Measurements from ENCODE around the gene OGFOD3. TPM values are rescaled to one million over a fixed set of nuclear protein-coding genes. Genes with fewer than 3 reads are reported as not detected.

OGFOD3 gene
- total and polyA plus RNA-seq, 2 donors, result 11.2 to 14.1 TPM

GRCh38 chr17:82406131-82406671, 12.2 kb downstream of the OGFOD3 start:
- Histone ChIP-seq H3K4me1 (ENCODE audit: control insufficient read depth in 2 of 2, insufficient read depth in 2 of 2, low read length in 2 of 2) (peaks cover 0 to 15% of the 10 kb centered on the region in 2 donors), H3K4me3 (ENCODE audit: low read length in 2 of 2) (no peak overlapping the region), H3K36me3 (ENCODE audit: control insufficient read depth in 2 of 2, insufficient read depth in 2 of 2, low read length in 1 of 2) (peaks cover 11% of the 10 kb centered on the region in 2 donors), H3K27me3 (ENCODE audit: control insufficient read depth in 2 of 2, insufficient read depth in 1 of 2, low read length in 1 of 2) (no peaks in the 10 kb centered on the region), H3K9me3 (ENCODE audit: control insufficient read depth in 2 of 2, insufficient read depth in 1 of 2, low read length in 1 of 2) (no peaks in the 10 kb centered on the region), H3K27ac (ENCODE audit: low read depth in 1 of 2, low read length in 1 of 2) (no peak overlapping the region)
- 98% methylated on average over 14 of the region's 14 CpGs for WGBS
- DNase-seq (ENCODE audit: low read depth in 6 of 9, low spot score in 9 of 9), result no peak

GRCh38 chr17:82405051-82405450, 13.3 kb downstream of the OGFOD3 start:
- DNase-seq (ENCODE audit: low read depth in 6 of 9, low spot score in 9 of 9), result no peak
- Histone ChIP-seq H3K9me3 (ENCODE audit: control insufficient read depth in 2 of 2, insufficient read depth in 1 of 2, low read length in 1 of 2) (peaks cover 0 to 3% of the 10 kb centered on the region in 2 donors), H3K36me3 (ENCODE audit: control insufficient read depth in 2 of 2, insufficient read depth in 2 of 2, low read length in 1 of 2) (peaks cover 10 to 11% of the 10 kb centered on the region in 2 donors), H3K27me3 (ENCODE audit: control insufficient read depth in 2 of 2, insufficient read depth in 1 of 2, low read length in 1 of 2) (no peaks in the 10 kb centered on the region), H3K4me1 (ENCODE audit: control insufficient read depth in 2 of 2, insufficient read depth in 2 of 2, low read length in 2 of 2) (peaks cover 6 to 23% of the 10 kb centered on the region in 2 donors), H3K27ac (ENCODE audit: low read depth in 1 of 2, low read length in 1 of 2) (no peak overlapping the region), H3K4me3 (ENCODE audit: low read length in 2 of 2) (no peak overlapping the region)
- WGBS, result 97% methylated on average over 14 of the region's 14 CpGs

GRCh38 chr17:82403662-82404660, 14.4 kb downstream of the OGFOD3 start:
- Histone ChIP-seq H3K27me3 (ENCODE audit: control insufficient read depth in 2 of 2, insufficient read depth in 1 of 2, low read length in 1 of 2) (no peaks in the 10 kb centered on the region), H3K36me3 (ENCODE audit: control insufficient read depth in 2 of 2, insufficient read depth in 2 of 2, low read length in 1 of 2) (peaks cover 11 to 14% of the 10 kb centered on the region in 2 donors), H3K27ac (ENCODE audit: low read depth in 1 of 2, low read length in 1 of 2) (no peak overlapping the region), H3K4me3 (ENCODE audit: low read length in 2 of 2) (no peak overlapping the region), H3K9me3 (ENCODE audit: control insufficient read depth in 2 of 2, insufficient read depth in 1 of 2, low read length in 1 of 2) (peaks cover 0 to 3% of the 10 kb centered on the region in 2 donors), H3K4me1 (ENCODE audit: control insufficient read depth in 2 of 2, insufficient read depth in 2 of 2, low read length in 2 of 2) (peaks cover 13 to 33% of the 10 kb centered on the region in 2 donors)
- DNase-seq (ENCODE audit: low read depth in 6 of 9, low spot score in 9 of 9), result no peak
- WGBS, result 98% methylated on average over 67 of the region's 67 CpGs

- Histone ChIP-seq H3K9me3 (ENCODE audit: control insufficient read depth in 2 of 2, insufficient read depth in 1 of 2, low read length in 1 of 2) (peaks cover 0 to 3% of the 10 kb centered on the region in 2 donors), H3K4me3 (ENCODE audit: low read length in 2 of 2) (no peak overlapping the region), H3K27ac (ENCODE audit: low read depth in 1 of 2, low read length in 1 of 2) (no peak overlapping the region), H3K36me3 (ENCODE audit: control insufficient read depth in 2 of 2, insufficient read depth in 2 of 2, low read length in 1 of 2) (peaks cover 8 to 14% of the 10 kb centered on the region in 2 donors), H3K27me3 (ENCODE audit: control insufficient read depth in 2 of 2, insufficient read depth in 1 of 2, low read length in 1 of 2) (no peaks in the 10 kb centered on the region), H3K4me1 (ENCODE audit: control insufficient read depth in 2 of 2, insufficient read depth in 2 of 2, low read length in 2 of 2) (peaks cover 13 to 33% of the 10 kb centered on the region in 2 donors)
- DNase-seq (ENCODE audit: low read depth in 6 of 9, low spot score in 9 of 9), result no peak
- WGBS, result 81% methylated on average over 7 of the region's 7 CpGs
Measured at GRCh38 chr17:82402865-82403264, 15.5 kb downstream of the OGFOD3 start.

- H3K4me3 ChIP-seq (ENCODE audit: low read length in 2 of 2), result peak overlapping the region; percentile 12 to 37
- H3K36me3 ChIP-seq (ENCODE audit: control insufficient read depth in 2 of 2, insufficient read depth in 2 of 2, low read length in 1 of 2), result peaks cover 4 to 10% of the 10 kb centered on the region in 2 donors
Measured at GRCh38 chr17:82400830-82401229, 17.6 kb downstream of the OGFOD3 start.

GRCh38 chr17:82400206-82400605, 18.2 kb downstream of the OGFOD3 start:
- DNase-seq (ENCODE audit: low read depth in 6 of 9, low spot score in 9 of 9), result peak in 1 of 9 donors; percentile 16
- WGBS, result 33% methylated on average over 7 of the region's 7 CpGs
- H3K36me3 ChIP-seq (ENCODE audit: control insufficient read depth in 2 of 2, insufficient read depth in 2 of 2, low read length in 1 of 2), result peaks cover 4 to 10% of the 10 kb centered on the region in 2 donors
- H3K27ac ChIP-seq (ENCODE audit: low read depth in 1 of 2, low read length in 1 of 2), result no peak overlapping the region
- peaks cover 0 to 3% of the 10 kb centered on the region in 2 donors for H3K9me3 ChIP-seq (ENCODE audit: control insufficient read depth in 2 of 2, insufficient read depth in 1 of 2, low read length in 1 of 2)
- no peak overlapping the region for H3K4me3 ChIP-seq (ENCODE audit: low read length in 2 of 2)
- H3K27me3 ChIP-seq (ENCODE audit: control insufficient read depth in 2 of 2, insufficient read depth in 1 of 2, low read length in 1 of 2), result no peaks in the 10 kb centered on the region
- H3K4me1 ChIP-seq (ENCODE audit: control insufficient read depth in 2 of 2, insufficient read depth in 2 of 2, low read length in 2 of 2), result peaks cover 13 to 33% of the 10 kb centered on the region in 2 donors

More at GRCh38 chr17:82400830-82401229, 17.6 kb downstream of the OGFOD3 start:
- 8% methylated on average over 19 of the region's 19 CpGs for WGBS
- peaks cover 13 to 33% of the 10 kb centered on the region in 2 donors for H3K4me1 ChIP-seq (ENCODE audit: control insufficient read depth in 2 of 2, insufficient read depth in 2 of 2, low read length in 2 of 2)
- peaks cover 0 to 3% of the 10 kb centered on the region in 2 donors for H3K9me3 ChIP-seq (ENCODE audit: control insufficient read depth in 2 of 2, insufficient read depth in 1 of 2, low read length in 1 of 2)
- peak in 4 of 9 donors; percentile 29 to 72 (median 43) for DNase-seq (ENCODE audit: low read depth in 6 of 9, low spot score in 9 of 9)
- no peaks in the 10 kb centered on the region for H3K27me3 ChIP-seq (ENCODE audit: control insufficient read depth in 2 of 2, insufficient read depth in 1 of 2, low read length in 1 of 2)
- peak overlapping the region; percentile 36 to 45 for H3K27ac ChIP-seq (ENCODE audit: low read depth in 1 of 2, low read length in 1 of 2)

GRCh38 chr17:82399601-82400101, 18.7 kb downstream of the OGFOD3 start:
- 87% methylated on average over 18 of the region's 18 CpGs for WGBS
- peak in 3 of 9 donors; percentile 22 to 52 (median 31) for DNase-seq (ENCODE audit: low read depth in 6 of 9, low spot score in 9 of 9)
- H3K27ac ChIP-seq (ENCODE audit: low read depth in 1 of 2, low read length in 1 of 2), result no peak overlapping the region
- no peak overlapping the region for H3K4me3 ChIP-seq (ENCODE audit: low read length in 2 of 2)
- H3K27me3 ChIP-seq (ENCODE audit: control insufficient read depth in 2 of 2, insufficient read depth in 1 of 2, low read length in 1 of 2), result no peaks in the 10 kb centered on the region
- peaks cover 13 to 33% of the 10 kb centered on the region in 2 donors for H3K4me1 ChIP-seq (ENCODE audit: control insufficient read depth in 2 of 2, insufficient read depth in 2 of 2, low read length in 2 of 2)
- peaks cover 4 to 10% of the 10 kb centered on the region in 2 donors for H3K36me3 ChIP-seq (ENCODE audit: control insufficient read depth in 2 of 2, insufficient read depth in 2 of 2, low read length in 1 of 2)
- peaks cover 0 to 3% of the 10 kb centered on the region in 2 donors for H3K9me3 ChIP-seq (ENCODE audit: control insufficient read depth in 2 of 2, insufficient read depth in 1 of 2, low read length in 1 of 2)

- WGBS, result 95% methylated on average over 13 of the region's 13 CpGs
- no peaks in the 10 kb centered on the region for H3K27me3 ChIP-seq (ENCODE audit: control insufficient read depth in 2 of 2, insufficient read depth in 1 of 2, low read length in 1 of 2)
- peaks cover 13 to 33% of the 10 kb centered on the region in 2 donors for H3K4me1 ChIP-seq (ENCODE audit: control insufficient read depth in 2 of 2, insufficient read depth in 2 of 2, low read length in 2 of 2)
- no peak overlapping the region for H3K4me3 ChIP-seq (ENCODE audit: low read length in 2 of 2)
- peaks cover 6 to 12% of the 10 kb centered on the region in 2 donors for H3K36me3 ChIP-seq (ENCODE audit: control insufficient read depth in 2 of 2, insufficient read depth in 2 of 2, low read length in 1 of 2)
- DNase-seq (ENCODE audit: low read depth in 6 of 9, low spot score in 9 of 9), result no peak
- no peak overlapping the region for H3K27ac ChIP-seq (ENCODE audit: low read depth in 1 of 2, low read length in 1 of 2)
- peaks cover 0 to 3% of the 10 kb centered on the region in 2 donors for H3K9me3 ChIP-seq (ENCODE audit: control insufficient read depth in 2 of 2, insufficient read depth in 1 of 2, low read length in 1 of 2)
Measured at GRCh38 chr17:82399041-82399441, 19.3 kb downstream of the OGFOD3 start.

Measured in thymus (tissue), 11 donors.